Measurements from ENCODE around the gene HSPA1A.

DNA sequence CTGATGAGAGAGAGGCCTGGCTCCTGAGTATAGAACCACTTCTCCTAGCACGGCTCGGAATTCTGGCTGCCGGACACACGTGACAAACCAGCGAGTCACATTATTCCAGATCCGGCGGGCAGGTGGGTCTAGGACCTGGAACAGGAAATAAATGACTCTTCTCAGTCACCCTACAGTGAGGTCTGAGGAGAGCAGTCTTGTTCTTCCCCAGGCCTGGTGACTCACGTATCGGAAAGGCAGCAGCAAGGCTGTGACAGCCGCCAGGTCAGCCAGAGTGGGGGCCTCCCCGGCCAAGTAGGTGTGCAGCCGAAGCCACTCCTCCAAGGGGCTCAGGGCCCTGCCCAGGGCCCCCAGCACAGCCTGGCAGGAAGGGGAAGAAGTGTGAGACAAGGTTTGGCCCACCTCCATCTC, 22.6 kb upstream of the HSPA1A start:
- TF ChIP-seq, protein P1, sequence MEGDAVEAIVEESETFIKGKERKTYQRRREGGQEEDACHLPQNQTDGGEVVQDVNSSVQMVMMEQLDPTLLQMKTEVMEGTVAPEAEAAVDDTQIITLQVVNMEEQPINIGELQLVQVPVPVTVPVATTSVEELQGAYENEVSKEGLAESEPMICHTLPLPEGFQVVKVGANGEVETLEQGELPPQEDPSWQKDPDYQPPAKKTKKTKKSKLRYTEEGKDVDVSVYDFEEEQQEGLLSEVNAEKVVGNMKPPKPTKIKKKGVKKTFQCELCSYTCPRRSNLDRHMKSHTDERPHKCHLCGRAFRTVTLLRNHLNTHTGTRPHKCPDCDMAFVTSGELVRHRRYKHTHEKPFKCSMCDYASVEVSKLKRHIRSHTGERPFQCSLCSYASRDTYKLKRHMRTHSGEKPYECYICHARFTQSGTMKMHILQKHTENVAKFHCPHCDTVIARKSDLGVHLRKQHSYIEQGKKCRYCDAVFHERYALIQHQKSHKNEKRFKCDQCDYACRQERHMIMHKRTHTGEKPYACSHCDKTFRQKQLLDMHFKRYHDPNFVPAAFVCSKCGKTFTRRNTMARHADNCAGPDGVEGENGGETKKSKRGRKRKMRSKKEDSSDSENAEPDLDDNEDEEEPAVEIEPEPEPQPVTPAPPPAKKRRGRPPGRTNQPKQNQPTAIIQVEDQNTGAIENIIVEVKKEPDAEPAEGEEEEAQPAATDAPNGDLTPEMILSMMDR (IDR thresholded peaks at IDR 0.05), result no peak
- TF ChIP-seq POLR2A (IDR thresholded peaks at IDR 0.05), result no peak

Measured in prostate gland (tissue), 2 donors.